ENCODE measurements around the gene MOG.
"Not testable (repeated sequence)": the region's sequence is repeated elsewhere in the genome, so short reads cannot be mapped to it uniquely, and the experiment has no call there.

The MOG gene

GRCh38 chr6:29641430-29642148 is 15.3 kb upstream of the MOG start:
- DNase-seq, result peak; percentile 44

- DNase-seq, result no peak
These were observed 8.8 kb upstream of the MOG start for GRCh38 chr6:29647927-29648642.

DNA sequence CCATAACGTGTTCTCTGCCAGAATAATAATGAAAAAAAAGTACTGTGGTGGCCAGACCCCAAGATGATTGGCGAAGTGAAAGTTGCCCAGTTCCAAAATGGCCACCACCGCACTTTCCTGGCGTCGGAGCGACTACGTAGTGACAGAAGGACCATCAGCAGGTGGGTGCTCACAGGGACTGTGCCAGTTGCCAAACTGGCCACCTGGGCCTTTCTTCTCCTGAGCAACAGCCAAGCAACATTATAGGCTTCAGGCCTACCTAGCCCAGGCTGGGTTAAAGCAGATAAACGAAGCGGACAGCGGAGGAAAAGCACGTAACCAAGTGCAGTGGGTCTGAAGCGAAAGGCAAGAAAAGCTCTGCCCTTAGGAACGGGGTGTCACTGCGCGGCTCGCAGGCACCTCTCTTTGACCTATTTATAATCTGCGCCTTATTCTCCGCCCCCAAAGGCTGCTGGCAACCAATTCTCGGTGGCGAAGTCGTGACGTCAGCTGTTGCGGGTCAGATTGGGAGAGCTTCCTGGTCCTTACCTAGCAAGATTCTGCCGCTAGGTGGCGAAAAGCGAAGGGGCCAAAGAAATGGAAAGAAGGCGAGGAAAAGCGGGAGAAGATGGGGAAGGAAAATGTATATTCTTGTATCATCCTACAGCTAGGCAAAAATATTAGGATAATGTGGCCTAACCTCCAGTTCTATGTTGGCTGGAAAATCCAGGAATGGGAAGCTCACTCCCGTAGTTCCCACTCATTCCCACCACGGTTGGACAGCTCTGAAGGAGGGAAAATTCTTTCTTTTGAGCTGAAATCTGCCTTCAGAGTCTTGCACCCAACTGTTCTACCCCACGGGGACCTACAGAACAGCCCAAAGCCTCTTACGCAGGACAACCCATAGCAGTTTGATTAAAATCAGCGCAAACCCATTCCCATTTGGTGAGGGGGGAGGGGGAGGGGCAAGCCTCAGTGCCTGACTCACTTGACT is 6.9 kb upstream of the MOG start:
- DNase-seq, result peak; percentile 99

GRCh38 chr6:29651413-29652197 is 5.3 kb upstream of the MOG start:
- peak; percentile 49 for DNase-seq

GRCh38 chr6:29652198-29652584 is 4.7 kb upstream of the MOG start:
- DNase-seq, result no peak

GRCh38 chr6:29653452-29654038 is 3.3 kb upstream of the MOG start:
- DNase-seq, result peak; percentile 76

DNA sequence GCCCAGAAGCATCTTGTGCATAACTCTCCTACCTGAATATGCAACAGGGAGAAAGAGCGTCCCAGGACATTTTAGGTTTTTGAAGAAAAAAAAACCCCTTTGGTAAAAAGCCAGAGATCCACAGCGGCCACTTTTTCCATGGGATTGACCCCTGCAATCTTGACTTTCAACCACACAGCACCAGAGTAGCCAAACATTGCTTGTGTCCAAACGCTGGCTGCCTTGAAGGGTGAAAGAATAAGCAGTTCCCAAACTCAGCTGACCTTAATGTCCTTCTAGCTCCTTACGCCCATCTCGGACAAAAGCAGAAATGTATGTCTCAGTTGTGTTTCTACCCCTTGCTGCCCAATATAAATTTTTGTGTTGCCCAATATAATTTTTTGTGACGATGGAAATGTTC is 1.2 kb upstream of the MOG start:
- no peak for DNase-seq

DNA sequence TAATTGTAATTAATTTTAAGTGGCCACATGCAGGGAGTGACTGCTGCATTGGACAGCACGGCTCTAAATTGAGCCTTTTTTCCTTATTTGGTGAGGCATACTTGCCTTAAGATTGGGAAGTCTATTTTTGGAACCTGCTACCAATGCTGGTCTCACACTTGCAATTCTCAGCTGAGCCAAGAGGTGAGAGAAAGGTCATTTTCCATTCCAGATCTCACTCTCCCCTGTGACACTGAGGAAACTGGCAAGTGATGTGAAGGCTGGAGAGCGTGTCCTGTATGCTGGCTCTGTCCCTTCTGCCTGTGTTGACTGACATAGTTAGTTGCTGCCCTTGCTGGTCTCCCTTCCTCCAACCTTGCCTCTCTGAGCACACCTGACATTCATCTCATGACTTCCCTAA is 735 bp upstream of the MOG start:
- DNase-seq, result no peak

DNA sequence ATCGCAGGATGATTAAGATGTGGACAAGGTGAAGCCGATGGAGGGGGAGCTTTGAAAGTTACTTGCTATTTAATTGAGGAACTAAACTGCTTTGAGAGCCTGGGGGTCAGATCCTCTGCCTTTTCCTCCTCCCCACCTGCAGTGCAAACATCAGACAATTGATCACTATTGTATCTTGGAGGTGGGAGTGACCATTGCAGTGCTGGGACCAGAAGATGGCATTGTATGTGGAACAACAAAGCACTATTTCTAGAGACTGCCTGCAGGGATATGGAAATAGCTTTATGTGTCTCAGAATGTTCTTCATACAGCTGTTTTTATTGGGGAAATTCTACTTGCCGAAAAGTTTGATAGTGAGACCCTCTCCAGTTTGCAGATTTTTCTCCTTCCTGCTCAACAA is 4.2 kb downstream of the MOG start:
- no peak for DNase-seq

DNA sequence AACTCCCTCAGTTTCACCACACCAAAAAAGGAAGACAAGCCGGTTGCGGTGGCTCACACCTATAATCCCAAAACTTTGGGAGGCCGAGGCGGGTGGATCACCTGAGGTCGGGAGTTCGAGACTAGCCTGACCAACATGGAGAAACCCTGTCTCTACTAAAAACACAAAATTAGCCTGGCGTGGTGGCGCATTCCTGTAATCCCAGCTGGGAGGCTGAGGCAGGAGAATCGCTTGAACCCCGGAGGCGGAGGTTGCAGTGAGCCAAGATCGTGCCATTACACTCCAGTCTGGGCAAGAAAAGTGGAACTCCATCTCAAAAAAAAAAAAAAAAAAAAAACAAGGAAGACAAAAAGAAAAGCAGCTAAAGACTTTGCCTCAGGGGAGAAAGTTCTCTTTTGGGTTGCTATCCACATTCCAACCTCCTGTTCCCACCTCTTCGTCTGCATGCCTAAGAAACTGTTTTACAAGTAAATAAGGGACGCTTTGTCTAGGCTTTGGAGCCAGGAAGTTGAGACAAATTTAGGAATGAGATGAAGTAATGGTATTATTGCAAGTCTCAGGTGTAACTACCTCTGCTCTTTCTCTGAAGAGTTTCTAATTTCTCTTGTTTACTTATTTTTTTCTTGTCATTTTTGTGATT is 4.7 kb downstream of the MOG start:
- not testable (repeated sequence) for DNase-seq

- DNase-seq, result no peak
These were observed 6.6 kb downstream of the MOG start for GRCh38 chr6:29663300-29664042.

GRCh38 chr6:29665942-29666825 is 9.3 kb downstream of the MOG start:
- DNase-seq, result no peak

- no peak for DNase-seq
These were observed 9.9 kb downstream of the MOG start for GRCh38 chr6:29666826-29667130.

- no peak for DNase-seq
These were observed 10.3 kb downstream of the MOG start for GRCh38 chr6:29667158-29667557.

DNA sequence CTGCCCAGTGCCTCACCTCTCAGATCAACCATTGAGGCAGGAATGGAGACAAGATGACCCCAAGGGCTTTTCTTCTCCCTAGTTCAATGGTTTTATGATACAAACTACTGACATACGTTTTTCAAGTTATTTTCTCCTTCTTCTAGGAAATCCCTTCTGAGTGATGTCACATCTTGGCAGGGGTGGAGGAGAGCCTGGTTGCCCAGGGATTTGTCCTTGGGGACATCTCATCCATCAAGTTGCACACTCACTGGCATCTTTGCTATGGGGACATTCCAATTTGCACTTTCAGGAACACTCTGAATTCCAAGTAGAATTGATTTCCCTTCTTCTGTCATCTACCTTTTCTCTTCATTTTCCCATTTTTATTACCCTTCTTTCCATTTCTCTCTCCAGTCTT is 14.1 kb downstream of the MOG start:
- no peak for DNase-seq

DNA sequence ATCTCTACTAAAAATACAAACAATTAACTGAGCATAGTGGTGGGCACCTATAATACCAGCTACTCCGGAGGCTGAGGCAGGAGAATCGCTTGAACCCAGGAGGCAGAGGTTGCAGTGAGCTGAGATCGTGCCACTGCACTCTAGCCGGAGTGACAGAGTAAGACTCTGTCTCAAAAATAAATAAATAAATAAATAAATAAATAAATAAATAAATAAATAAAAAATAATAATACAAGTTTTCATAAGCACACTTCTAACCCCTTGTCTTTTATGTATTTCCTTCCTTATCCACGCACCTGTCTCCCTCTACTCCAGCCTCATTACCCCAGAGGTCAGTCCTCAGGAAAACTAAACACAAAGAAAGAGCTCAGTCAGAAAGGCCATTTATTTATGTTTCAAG is 15.2 kb downstream of the MOG start:
- DNase-seq, result not testable (repeated sequence)

- DNase-seq, result no peak
These were observed 16.3 kb downstream of the MOG start for GRCh38 chr6:29673161-29673560.

DNA sequence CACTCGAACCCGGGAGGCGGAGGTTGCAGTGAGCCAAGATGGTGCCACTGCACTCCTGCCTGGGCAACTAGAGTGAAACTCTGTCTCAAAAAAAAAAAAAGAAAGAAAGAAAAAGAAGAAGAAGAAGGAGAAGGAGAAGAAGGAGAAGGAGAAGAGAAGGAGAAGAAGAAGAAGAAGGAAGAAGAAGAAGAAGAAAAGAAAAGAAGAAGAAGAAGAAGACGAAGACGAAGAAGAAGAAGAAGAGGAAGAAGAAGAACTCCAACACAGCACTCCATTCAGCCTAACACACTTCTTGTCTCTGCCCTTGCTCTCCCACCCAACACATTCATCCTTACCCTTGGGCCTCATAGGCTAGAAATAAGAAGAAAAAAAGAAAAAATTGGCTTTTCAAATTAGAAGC is 17.1 kb downstream of the MOG start:
- no peak for DNase-seq

DNA sequence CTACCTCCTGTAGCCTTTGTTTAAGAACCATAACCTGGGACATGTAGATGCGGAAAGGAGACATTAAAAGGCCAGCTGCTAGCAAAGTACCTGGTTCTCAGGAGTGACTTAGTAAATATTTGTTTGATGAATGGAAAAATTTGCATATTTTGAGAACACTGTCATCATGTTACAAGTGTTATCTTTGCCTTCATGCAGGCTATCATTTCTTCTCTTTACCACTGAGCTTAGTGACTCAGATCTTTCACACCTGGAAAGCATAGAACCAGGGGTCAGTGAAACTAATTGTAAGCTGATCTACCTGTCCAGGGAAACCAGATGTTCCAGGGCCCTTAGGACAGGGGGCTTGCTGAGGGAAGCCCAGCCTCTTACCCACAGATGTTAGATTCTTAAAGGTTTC is 18.7 kb downstream of the MOG start:
- DNase-seq, result no peak

DNA sequence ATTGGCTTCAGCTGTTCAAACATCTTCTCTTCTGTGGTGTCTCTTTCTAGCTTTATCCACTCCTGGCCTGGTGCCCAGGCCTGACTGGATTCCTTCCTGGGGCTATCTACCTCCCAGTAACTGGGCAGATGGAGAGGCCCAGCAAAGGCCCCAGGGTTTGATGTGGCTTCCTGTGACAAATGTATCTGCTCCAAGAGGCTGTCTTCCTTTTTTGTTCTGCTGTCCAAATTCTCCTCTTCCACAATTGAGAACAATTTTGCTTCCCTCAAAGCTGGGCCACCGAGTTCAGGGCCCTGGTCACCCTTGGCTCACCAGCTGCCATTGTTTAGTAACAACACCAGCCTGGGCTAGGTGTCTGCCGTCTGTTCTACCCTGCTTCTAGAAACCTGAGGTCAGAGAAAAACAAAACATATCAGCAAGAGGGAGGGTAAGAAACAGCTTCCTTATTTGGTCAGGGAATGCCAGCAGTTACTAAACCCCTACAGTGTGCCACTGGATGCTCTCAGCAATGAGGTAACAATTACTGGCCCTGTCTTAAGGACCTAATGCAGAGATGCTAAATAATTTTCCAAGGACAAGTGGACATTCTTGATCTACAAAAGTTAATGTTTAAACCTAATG is 20.2 kb downstream of the MOG start:
- DNase-seq, result no peak

Data from CD4-positive, alpha-beta T cell treated with Interleukin-12 subunit alpha and Interleukin-12 subunit beta, for 1 hour (primary cell).